Neural crest cell (in vitro differentiated cells): ENCODE measurements around the gene PAX6. TPM values are rescaled to one million over a fixed set of nuclear protein-coding genes. Genes with fewer than 3 reads are reported as not detected.
A peak's percentile ranks its signal among the peaks of the same experiment; 100 is the strongest.

Experiments
- DNase-seq: peaks from one replicate; pipeline ENCODE4 v3.0.0; 2021; ENCODE audit warnings: low read depth, mixed read lengths, low spot score
- H3K27ac Mint-ChIP-seq: one replicate; pipeline ENCODE4 v1.8.0; 2021; ENCODE audit warnings: mild to moderate bottlenecking, mixed read lengths; ENCODE audit not compliant: unreplicated experiment
- H3K27me3 Mint-ChIP-seq: 2 replicates; pipeline ENCODE4 v1.8.0; 2021; ENCODE audit warnings: low read depth, mild to moderate bottlenecking, mixed read lengths
- H3K36me3 Mint-ChIP-seq: 2 replicates; pipeline ENCODE4 v1.8.0; 2021; ENCODE audit warnings: low read depth, mild to moderate bottlenecking, mixed read lengths
- H3K4me1 Mint-ChIP-seq: 2 replicates; pipeline ENCODE4 v1.8.0; 2021; ENCODE audit warnings: mixed read lengths
- H3K4me3 Mint-ChIP-seq: one replicate; pipeline ENCODE4 v1.8.0; 2021; ENCODE audit warnings: mild to moderate bottlenecking, mixed read lengths
- H3K9me3 Mint-ChIP-seq: 2 replicates; pipeline ENCODE4 v1.8.0; 2021; ENCODE audit warnings: mixed read lengths
- CTCF ChIP-seq: fragments of 200-600 bp; sonication (generic); conservative IDR thresholded peaks from 2 replicates; pipeline ENCODE4 v1.5.0; 2021; ENCODE audit warnings: antibody characterized with exemption, mild to moderate bottlenecking
- total RNA-seq: library from RNA; stranded (reverse); gene quantifications from 2 replicates; pipeline ENCODE4 v1.2.1, GENCODE V29; 2021

Gene PAX6
- total RNA-seq, 1 donor from 2014 or later = 83.7 TPM

- Mint-ChIP-seq H3K9me3 (no peaks in the 10 kb centered on the region), H3K36me3 (no peaks in the 10 kb centered on the region), H3K4me1 (peaks cover 13% of the 10 kb centered on the region), H3K27ac (no peak overlapping the region), H3K27me3 (peaks cover 98% of the 10 kb centered on the region), H3K4me3 (no peak overlapping the region)
- DNase-seq = no peak
- TF ChIP-seq CTCF = no peak
These were observed 10.2 kb upstream of the PAX6 start for GRCh38 chr11:31821235-31821764.

DNA sequence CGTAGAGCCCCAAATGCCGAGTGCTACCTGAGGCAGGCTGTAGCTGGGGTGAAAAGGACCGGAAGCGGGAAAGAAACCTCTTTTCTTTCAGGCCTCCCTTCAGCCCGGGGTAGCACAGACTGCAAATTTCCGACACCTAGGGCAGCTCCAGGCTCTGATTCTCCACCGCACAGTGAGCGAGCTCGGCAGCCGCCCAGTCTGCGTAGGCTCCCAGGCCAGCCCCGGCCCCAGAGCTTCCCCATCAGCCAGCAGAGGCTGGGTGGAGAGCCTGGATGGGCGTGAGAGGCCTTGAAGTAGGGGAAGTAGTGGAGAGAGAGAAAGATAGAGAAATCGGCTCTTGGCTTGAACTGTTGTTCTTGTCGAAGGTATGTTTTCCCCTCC is 9.3 kb upstream of the PAX6 start:
- no peak overlapping the region for H3K27ac Mint-ChIP-seq
- peaks cover 15% of the 10 kb centered on the region for H3K4me1 Mint-ChIP-seq
- no peaks in the 10 kb centered on the region for H3K36me3 Mint-ChIP-seq
- H3K27me3 Mint-ChIP-seq = peaks cover 99% of the 10 kb centered on the region
- peak; percentile 22 for DNase-seq
- H3K4me3 Mint-ChIP-seq = no peak overlapping the region
- H3K9me3 Mint-ChIP-seq = no peaks in the 10 kb centered on the region
- TF ChIP-seq CTCF = no peak

- H3K36me3 Mint-ChIP-seq = no peaks in the 10 kb centered on the region
- peak overlapping the region; percentile 74 for H3K4me3 Mint-ChIP-seq
- H3K4me1 Mint-ChIP-seq = peaks cover 21% of the 10 kb centered on the region
- DNase-seq = peak; percentile 8
- peaks cover 99% of the 10 kb centered on the region for H3K27me3 Mint-ChIP-seq
- TF ChIP-seq CTCF = no peak
- H3K9me3 Mint-ChIP-seq = no peaks in the 10 kb centered on the region
- H3K27ac Mint-ChIP-seq = no peak overlapping the region
These were observed 8.7 kb upstream of the PAX6 start for GRCh38 chr11:31819621-31820437.

GRCh38 chr11:31818874-31819331 is 7.8 kb upstream of the PAX6 start:
- H3K9me3 Mint-ChIP-seq = no peaks in the 10 kb centered on the region
- H3K27me3 Mint-ChIP-seq = peaks cover 98% of the 10 kb centered on the region
- TF ChIP-seq CTCF = no peak
- no peak overlapping the region for H3K27ac Mint-ChIP-seq
- no peak for DNase-seq
- peaks cover 19% of the 10 kb centered on the region for H3K4me1 Mint-ChIP-seq
- H3K4me3 Mint-ChIP-seq = peak overlapping the region; percentile 78
- H3K36me3 Mint-ChIP-seq = no peaks in the 10 kb centered on the region

DNA sequence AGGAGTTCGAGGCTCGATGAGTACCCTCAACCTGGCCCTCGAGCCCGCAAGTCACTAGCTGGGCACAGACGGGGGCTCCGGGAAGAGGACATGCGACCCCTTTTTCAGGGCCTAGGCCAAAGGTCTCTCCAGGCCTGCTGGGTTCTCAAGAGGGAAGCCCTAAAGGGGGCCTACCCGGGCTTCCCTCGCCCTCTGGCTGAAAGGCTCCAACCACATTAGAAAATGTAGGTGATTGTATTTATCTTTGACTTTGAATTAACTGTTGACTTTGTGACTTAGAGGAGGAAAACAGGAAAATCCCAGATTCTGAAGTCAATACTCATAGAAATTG is 7.3 kb upstream of the PAX6 start:
- Mint-ChIP-seq H3K27ac (no peak overlapping the region), H3K4me1 (peaks cover 20% of the 10 kb centered on the region), H3K27me3 (peaks cover 97% of the 10 kb centered on the region), H3K9me3 (no peaks in the 10 kb centered on the region), H3K4me3 (peak overlapping the region; percentile 78), H3K36me3 (no peaks in the 10 kb centered on the region)
- no peak for TF ChIP-seq CTCF
- no peak for DNase-seq
